ENCODE results near the gene ZBED4.

- TF ChIP-seq CTCF (IDR thresholded peaks at IDR 0.05): no peak
- no peak for TF ChIP-seq POLR2A (IDR thresholded peaks at IDR 0.05)
Observed at GRCh38 chr22:49871482-49871881, 17.8 kb downstream of the ZBED4 start.
